GM12864 (cell line): ENCODE measurements around the gene RBKS.

Experiments used
- DNase-seq: peaks from one replicate; pipeline ENCODE4 v3.0.0-alpha.2; 2011; ENCODE audit warnings: low read depth
- H3K4me3 ChIP-seq: 2 replicates; pipeline ENCODE4 v1.5.1; 2011; ENCODE audit warnings: mild to moderate bottlenecking, low read depth, low read length, control low read depth
- CTCF ChIP-seq: IDR thresholded peaks from 2 replicates; pipeline ENCODE4 v1.5.1; 2011; ENCODE audit warnings: low read depth, mild to moderate bottlenecking, moderate library complexity, low read length, control low read depth, inconsistent platforms; ENCODE audit errors: missing control alignments

RBKS gene

GRCh38 chr2:27915191-27915590 lies 25.0 kb upstream of the RBKS start:
- DNase-seq, result no peak

GRCh38 chr2:27914805-27915175 lies 24.6 kb upstream of the RBKS start:
- no peak overlapping the region for H3K4me3 ChIP-seq
- TF ChIP-seq CTCF, result no peak
- no peak for DNase-seq

More at GRCh38 chr2:27915191-27915590, 25.0 kb upstream of the RBKS start:
- H3K4me3 ChIP-seq, result no peak overlapping the region
- no peak for TF ChIP-seq CTCF

- no peak overlapping the region for H3K4me3 ChIP-seq
- TF ChIP-seq CTCF, result no peak
- DNase-seq, result no peak
Observed at GRCh38 chr2:27914041-27914804, 24.0 kb upstream of the RBKS start.

GRCh38 chr2:27912512-27912911 lies 22.3 kb upstream of the RBKS start:
- no peak overlapping the region for H3K4me3 ChIP-seq
- no peak for DNase-seq
- no peak for TF ChIP-seq CTCF

GRCh38 chr2:27911458-27912210 lies 21.4 kb upstream of the RBKS start:
- H3K4me3 ChIP-seq, result no peak overlapping the region

GRCh38 chr2:27909901-27910300 lies 19.7 kb upstream of the RBKS start:
- no peak for TF ChIP-seq CTCF
- no peak overlapping the region for H3K4me3 ChIP-seq
- DNase-seq, result no peak

More at GRCh38 chr2:27911458-27912210, 21.4 kb upstream of the RBKS start:
- no peak for TF ChIP-seq CTCF
- no peak for DNase-seq

- no peak for TF ChIP-seq CTCF
- no peak for DNase-seq
- no peak overlapping the region for H3K4me3 ChIP-seq
Observed at GRCh38 chr2:27907547-27907946, 17.4 kb upstream of the RBKS start.
